ENCODE data around the gene STON1.

GRCh38 chr2:48560546-48561209, 30.7 kb downstream of the STON1 start:
- TF ChIP-seq POLR2A (IDR thresholded peaks at IDR 0.05) (no peak), CTCF (IDR thresholded peaks at IDR 0.05) (no peak), EP300 (IDR thresholded peaks at IDR 0.05) (no peak)
